ENCODE measurements around the gene CTIF.
A peak's percentile ranks its signal among the peaks of the same experiment; 100 is the strongest.

CTIF gene

DNA sequence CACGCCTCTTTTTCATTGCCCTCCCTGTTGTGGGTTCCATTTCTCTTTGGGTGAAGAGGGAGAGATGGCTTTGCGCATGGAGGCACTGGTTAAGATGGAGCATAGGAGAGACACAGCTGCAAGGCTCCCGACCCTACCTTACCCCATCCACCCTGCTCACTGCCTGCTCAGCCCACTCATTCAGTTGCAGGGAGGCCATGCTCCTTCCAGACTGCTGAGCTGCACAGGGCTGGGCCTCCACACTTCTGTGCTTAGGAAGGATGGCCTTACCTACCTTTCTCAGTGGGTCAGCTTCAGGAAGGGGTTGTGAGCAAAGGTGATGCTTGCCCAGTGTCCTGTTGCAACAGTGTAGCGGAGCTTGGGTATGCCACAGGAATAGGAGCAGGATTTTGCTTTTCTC, 127.8 kb downstream of the CTIF start:
- no peak for DNase-seq (ENCODE audit: low read depth in 2 of 2)

DNA sequence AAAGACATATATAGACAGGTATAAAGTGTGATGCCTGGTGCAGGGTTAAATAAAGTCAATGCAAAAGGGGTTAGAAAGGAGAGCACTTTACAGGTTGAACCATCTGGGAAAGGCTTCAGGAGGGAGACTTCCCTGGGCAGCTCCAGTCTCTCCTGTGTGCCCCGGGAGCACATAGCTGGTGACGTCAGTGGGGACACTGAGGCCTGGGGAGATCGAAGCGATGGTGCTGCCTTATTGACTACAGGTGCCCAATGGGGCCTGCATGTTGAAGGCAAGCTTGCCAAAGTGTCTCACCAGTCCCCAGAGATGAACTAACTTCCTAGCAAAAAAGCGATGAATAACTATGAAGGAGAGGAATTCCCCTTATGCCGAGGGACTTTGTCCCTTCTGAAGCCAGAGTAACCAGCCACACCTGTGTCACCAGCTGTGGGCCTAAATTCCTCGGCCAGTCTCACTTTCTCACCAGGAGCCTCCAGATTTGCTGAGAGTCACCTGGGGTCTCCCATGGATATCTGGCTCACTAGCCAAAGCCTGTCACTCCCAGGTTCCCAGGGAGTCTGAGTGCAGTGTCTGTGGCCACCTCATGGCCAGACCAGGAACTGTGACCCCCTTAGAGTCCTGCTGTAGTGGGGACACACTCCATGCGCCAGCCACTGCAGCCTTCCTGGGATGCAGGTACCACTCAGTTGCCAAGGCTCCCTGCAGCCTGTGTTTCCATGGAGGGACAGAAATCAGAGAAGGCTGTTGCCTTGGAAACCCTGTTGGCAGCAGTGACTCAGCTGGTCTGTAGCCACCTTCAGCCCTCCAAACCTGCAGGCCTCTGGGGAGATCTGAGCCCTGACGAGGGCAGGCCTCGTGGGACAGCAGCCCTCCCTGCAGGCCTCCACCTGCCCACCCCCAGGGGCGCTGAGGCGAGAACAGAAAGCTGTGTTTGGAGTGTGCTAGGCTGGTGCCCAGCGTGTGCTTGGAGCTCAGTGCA, 128.7 kb downstream of the CTIF start:
- DNase-seq (ENCODE audit: low read depth in 2 of 2): no peak

DNA sequence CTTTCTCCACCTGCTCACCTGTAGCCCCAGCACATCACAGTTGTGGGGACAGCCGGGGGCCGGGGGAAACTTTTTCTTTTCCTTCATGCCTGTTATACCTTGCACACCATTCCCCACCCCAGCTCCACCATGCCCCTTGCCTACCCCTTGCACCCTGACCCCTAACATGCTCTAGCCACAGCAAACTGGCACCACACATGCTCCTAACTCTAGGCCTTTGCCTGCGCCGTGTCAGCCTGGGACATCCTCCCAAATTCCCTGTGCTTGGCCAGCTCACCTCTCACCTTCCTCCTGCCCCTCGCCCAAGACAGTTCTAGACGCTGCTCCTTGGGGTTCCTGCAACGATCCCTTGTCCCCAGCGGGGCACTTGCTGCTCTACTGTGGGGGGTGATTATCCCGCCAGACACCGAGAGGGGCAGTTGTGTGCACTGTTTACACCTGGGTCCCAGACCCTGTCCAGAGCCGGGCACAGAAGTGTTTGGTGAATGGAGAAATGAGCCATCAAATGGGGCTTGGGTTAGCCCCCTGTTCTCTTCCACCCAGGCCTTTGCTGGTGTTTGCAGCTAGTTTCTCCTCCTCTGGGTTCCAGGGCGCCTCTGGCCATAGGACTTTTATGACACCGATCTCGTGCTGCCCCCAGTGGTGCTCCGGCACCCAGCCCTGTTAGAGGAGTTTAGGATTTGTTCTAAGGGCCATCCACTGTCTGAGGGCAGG, 129.8 kb downstream of the CTIF start:
- DNase-seq (ENCODE audit: low read depth in 2 of 2): no peak

DNA sequence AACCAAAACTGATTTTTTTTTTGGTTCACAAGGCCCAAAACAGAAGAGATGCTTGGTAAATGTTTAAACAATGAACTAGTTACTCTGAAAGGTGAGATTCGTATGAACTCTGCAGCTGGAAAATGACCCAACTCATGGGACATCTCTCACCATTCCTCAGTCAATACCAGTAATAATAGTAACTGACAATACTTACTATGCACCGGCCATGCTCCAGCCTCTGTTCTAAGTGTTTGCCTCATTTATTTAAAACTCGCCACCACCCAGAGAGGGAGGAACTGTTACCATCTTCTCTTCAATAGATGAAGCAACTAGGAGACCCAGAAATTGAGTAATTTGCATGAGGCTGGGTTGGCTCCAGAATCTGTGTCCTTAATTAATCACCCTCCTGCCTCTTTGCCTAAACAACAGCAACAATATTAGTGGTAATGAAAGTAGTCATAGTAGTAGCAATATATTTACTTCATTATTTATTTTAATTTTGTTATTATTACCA, 130.4 kb downstream of the CTIF start:
- no peak for DNase-seq (ENCODE audit: low read depth in 2 of 2)

DNA sequence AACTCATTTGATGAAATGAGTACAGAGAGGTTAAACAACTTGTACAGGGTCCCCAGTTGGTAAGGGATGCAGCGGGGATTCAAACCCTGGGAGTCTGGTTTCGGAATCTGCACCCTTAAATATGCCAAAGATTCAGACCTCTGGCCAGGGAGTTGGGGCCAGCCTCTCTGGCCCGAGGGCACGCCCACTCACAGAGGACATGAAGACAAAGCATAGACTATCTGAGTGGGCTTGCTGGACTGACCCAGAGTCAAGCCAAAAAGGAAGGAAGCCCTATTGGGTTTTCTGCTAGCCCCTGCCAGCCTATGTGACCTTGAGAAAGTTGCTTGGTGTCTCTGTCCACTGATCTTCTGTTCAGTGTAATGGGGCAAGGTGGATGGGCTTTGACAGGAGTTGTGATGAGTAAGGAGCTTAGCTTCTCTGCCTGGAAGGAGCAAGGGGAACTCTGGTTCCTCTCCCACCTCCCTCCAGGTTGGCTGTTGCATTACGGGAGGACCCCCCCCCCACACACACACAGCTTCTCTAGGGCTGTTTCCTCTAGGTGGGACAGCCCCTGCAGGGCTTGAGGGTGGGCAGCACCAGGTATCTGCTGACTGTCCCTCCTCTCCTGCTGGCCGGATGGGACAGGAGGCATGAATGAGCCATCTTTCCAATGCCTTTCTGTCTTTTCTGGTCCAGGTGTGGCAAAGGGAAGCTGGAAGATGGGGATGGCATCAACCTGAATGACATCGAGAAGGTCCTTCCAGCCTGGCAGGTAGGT, 131.3 kb downstream of the CTIF start:
- DNase-seq (ENCODE audit: low read depth in 2 of 2): no peak

DNA sequence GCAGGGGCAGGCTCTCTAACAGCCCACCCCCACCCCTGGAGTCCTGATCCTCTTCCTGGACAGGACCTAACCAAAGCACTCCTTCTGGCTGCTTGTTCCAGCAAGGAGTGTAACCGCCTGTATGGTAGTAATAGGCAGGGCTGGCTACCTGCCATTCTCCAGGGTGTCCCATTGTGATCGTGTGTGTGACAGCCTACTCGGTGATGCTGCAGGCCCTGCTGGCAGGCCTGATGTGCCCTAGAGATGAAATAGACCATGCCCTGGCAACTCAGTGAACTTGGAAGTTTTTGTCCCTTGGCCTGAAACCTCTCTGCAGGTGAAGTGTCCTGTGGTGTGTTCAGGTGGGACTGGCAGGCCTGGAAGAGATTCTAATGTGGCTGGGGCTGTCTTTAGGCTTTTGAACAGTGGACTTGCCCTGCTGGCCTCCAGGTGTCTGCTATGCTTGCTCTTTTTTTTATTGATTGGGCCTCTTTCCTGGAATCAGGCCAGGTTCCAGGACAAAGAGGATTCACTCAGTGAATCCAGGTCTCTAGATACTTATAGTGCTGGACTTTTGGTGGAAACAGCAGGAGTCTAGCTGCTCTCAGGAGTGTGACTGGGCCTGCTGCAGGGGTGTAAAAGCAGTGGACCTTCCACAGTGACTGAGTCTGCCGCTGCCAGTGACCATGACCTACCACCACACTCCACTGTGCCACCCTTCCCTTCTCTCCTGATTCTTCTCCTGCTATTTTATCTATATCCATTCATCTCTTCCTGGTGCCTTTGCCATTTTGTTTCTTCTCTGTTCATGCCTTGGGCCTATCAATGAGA, 132.1 kb downstream of the CTIF start:
- DNase-seq (ENCODE audit: low read depth in 2 of 2): no peak

DNA sequence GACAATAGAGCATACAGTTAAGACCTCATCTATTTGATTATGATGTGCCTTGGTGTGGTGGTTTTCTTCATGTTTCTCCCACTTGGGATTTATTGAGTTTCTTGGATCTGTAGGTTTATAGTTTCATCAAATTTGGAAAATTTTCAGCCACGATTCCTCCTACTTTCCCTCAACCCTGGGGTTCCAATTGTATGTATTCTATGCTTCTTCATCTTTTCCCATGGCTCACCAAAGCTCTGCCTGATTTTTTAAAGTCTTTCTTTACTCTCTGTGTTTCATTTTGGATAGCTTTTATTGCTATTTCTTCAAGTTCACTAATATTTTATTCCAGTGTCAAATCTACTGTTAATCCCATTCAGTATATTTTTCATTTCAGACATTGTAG, 132.7 kb downstream of the CTIF start:
- no peak for DNase-seq (ENCODE audit: low read depth in 2 of 2)

DNA sequence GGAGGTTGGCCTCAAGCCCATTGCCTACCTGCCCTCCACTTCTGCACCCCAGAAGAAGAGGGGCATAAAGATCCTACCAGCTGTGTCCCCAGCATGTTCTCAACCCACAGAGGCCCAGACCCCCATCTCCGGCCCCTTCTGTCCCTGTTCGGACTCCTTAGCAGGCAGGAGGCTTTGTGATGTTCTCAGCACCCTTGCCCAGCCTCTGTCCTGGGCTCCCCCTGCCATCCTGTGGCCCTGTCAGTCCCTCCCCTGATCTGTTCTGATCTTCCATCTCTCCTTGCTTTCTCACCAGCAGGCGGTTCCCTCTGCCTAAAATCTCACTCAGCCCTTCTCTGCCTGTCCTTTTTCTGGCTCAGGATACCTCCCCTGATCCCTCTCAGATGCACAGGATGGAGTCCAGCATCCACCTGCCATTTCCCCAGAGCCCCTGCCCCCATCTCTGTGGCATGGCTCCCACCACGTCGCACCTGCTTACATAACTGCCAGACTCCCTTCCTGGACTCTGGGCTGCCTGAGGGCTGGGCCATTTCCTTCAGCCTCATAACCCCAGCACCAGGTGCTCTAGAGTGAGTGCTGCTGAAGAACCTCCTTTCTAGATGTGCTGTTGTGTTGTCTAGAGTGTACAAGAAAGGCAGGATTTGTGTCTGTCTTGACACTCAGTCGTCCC, 134.0 kb downstream of the CTIF start:
- DNase-seq (ENCODE audit: low read depth in 2 of 2): no peak

DNA sequence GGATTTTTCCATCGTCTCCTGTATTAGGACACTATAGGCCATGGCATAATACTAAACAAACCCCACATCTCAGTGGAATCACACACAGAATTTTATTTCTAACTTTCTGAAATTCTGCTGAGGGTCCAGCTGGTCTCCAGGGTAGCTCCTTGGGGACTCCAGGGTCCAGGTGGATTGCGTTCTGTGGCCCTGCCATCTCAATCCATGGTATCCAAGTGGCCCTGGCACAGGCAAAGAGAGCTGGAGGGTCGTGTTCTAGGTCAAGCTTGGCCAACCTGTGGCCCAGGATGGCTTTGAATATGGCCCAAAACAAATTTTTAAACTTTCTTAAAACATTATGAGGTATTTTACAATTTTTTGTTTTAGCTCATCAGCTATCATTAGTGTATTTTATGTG, 134.6 kb downstream of the CTIF start:
- DNase-seq (ENCODE audit: low read depth in 2 of 2): no peak

DNA sequence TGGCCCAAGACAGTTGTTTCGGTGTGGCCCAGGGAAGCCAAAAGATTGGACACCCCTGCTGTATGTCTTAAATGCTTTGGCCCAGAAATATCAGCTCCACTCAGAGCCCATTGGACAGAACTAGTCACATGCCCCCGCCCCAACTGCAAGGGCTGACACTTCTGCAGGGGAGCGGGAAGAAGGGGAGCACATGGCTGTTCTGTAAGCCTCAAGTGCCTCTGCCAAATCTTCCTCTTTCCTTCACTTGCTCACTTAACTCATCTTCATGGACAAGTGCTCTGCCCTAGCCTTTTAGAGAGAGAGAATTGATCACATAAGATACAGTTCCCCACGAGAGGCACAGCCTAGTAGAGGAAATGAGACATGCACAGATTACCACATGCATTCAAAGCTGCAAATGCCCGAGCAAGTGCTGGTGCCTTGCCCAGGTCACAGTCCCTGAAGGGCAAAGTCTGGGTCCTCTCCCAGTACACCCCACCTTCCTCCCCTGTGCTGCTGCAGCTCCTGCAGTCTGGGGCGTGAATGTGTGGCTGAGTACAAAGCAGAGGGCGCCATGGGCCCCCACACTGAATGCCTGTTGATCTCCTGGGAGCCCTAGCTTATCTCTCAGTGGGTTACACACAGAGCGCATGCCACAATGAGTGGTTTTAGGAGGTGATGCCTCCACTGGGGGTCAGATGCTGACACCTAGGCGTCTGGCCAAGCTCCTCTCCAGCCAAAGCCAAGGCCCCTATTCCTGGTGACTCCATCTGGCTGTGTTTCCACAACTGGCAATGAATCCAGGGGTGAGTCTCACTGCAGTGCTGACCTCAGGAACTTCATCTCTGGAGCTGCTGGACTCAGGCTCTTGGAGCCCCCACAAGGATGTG, 135.3 kb downstream of the CTIF start:
- DNase-seq (ENCODE audit: low read depth in 2 of 2): no peak

DNA sequence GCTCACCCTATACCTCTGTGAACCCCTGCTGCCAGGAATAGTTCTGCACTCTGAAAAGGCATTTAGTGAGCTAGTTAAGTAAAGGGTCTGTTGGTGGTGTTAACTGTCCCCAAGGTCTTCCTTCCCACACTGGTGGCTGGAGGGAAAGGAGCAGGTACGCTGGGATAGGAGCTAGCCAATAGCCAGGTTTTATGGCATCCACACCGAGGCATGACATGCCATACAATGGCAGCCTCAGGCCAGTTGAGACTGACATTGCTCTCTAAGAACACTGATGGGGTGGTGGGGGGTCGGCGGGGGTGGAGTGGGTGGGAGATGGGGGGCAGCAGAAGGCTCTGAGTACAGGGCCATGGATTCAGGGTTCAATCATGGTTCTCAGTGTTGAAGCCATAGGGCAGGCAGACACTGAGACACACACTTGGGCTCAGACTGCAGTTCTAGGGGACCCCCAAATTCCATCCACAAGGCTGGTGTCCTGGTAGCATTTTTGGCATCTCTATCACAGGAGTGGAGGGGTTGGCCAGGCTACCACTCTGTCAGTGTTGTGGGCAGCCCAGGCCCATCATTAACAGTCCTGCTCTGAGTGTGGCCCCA, 136.0 kb downstream of the CTIF start:
- no peak for DNase-seq (ENCODE audit: low read depth in 2 of 2)

DNA sequence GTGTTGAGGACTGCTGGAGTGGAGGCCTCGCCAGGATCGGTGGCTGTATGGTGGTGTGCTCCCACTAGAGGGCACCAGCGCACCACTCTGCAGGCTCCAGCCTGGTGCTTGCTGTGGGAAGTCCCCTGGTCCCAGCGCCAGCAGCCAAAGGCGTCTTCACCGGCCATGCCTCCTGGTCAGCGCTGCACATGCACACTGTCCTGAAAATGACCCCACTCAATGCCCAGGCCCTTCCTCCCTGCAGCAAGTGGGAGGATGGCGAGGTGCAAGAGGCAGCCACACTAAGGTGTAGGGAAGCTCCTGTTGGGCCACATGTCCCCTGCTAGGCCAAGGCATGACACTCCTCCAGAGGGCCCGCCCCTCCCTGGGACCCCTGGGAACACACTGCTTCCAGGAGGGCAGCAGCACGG, 136.5 kb downstream of the CTIF start:
- DNase-seq (ENCODE audit: low read depth in 2 of 2): peak; percentile 74 to 82

DNA sequence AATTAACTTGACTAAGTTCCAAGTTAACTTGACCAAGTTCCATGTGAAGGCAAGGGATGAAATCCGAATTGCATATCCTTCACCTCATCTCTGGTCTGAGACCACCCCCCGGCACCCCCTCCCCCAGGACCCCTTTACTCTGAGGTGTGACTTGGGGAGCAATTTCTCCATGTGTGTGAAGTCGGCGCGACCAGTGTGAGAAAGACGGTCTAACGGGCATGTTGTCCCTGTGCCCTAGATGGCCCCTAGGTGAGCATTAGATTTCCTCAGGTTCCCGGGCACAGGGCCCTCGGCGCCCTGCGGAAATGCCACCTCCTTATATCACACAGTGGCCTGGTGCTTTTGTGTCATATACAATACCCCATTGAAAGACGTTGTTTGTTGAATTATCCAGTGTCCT, 137.1 kb downstream of the CTIF start:
- DNase-seq (ENCODE audit: low read depth in 2 of 2): no peak

DNA sequence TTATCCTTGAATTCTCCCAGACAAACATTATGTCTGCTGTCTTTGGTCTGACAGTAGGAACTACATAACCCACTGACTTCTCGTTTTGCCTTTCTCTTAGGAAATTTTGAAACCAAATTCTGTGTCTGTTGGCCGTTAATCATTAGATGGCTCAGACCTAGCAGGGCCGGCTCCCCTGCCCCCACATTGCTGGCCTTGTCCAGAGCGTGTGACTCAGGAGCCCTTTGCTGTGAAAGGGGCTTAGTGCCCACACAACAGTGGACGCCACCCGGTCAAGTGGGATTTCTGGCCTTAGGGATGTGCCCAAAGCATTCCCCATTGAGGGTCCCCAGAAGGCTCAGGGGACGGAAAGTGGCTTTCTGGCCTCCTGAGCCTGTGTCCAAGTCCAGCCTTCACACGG, 137.5 kb downstream of the CTIF start:
- no peak for DNase-seq (ENCODE audit: low read depth in 2 of 2)

DNA sequence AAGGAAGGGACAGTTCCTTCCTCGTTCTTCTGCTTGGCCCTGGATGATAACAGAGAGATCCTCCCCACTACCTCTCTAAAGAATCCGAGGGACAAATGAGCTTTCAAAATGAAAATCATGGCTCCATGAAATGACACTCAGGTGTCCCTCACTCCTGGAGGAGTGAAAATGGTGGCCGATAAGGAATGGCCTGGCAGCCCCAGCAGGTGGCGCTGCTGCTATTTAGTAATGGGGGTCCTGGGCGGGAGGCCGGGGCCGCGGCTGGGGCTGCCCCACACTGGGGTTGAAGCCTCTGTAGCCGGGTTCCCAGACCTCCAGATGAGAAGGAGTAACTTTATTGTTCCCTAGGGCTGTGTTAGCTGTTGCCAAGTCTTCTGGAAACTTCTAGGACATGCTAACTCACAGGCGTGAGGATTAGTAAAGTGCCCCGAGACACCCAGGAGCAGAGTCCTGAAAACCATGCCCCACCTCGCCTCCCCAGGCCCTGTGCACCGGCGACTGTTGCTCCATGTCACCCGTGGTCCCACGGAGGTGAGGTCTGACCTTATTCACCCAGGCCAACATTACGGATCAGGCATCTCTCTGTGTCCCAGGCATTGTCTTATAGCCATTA, 138.0 kb downstream of the CTIF start:
- peak; percentile 61 to 71 for DNase-seq (ENCODE audit: low read depth in 2 of 2)

DNA sequence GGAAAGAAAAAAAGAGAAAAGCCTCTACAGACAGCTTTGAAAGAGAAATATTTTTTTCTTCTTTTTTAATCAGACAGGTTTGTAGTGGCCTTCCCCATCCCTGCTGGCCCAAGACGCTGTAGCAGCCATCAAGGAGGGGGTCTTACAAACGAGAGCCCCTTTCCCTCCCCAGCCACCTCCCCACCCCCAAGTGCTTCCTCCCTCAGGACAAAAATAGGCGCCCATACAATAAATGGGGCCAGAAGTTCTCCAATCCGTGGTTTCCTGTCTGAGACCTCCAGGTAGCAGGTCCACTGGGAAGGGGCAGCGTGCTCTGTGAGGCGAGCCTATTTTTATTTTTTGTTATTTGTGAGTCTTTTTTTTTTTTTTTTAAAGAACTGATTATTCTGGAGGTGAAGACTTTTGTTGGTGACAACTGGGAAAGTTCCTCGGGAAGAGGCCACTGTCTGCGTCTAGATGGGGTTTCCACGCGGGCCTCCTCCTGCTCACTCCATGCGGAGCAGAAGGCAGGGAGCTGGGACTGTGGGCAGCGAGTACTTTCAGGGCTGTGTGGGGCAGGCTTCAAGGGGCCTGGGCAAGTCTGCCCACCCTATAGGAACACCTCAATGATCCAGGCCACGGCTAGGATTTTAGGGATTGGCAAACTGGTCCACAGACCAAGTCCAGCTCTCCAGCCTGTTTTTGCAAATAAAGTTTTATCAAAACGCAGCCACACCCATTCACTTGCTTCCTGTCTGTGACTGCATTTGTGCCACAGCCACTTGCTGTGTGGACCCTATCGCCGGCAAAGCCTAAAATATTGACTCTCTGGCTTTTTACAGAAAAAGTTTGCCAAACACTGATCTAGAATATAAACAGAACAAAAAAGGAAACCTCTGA, 139.6 kb downstream of the CTIF start:
- no peak for DNase-seq (ENCODE audit: low read depth in 2 of 2)

DNA sequence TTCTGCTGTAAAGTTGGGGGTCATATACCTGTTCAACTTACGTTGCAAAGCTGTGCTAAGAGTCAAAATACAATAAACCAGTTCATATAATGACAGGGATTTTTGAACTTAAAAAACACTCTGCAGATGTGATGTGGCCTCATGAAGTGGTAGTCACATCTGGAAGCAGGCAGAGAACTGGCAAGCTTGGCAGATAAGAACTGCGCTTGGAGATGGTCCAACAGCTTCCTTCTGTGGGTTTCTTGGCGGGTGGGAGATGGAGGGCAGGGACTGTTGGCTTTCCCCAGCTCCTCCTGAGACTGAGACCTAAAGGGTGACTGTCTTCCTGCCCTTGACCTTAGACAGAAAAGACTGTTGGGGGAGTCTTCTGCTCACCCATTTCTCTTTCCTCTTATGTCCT, 140.4 kb downstream of the CTIF start:
- DNase-seq (ENCODE audit: low read depth in 2 of 2): no peak

Data from stimulated activated CD4-positive, alpha-beta T cell treated with anti-CD3 and anti-CD28 coated beads, Interleukin-4, amount 100 ng/mL, for 48 hours (primary cell).